GM19372 (cell line): ENCODE data around the gene PPP1R9A.

Source experiments
- ATAC-seq: cut with Tn5 transposase; IDR thresholded peaks from one replicate; pipeline ENCODE4 v1.9.1; 2021; ENCODE audit warnings: mild to moderate bottlenecking, low read depth, moderate library complexity; ENCODE audit not compliant: unreplicated experiment

Gene PPP1R9A

DNA sequence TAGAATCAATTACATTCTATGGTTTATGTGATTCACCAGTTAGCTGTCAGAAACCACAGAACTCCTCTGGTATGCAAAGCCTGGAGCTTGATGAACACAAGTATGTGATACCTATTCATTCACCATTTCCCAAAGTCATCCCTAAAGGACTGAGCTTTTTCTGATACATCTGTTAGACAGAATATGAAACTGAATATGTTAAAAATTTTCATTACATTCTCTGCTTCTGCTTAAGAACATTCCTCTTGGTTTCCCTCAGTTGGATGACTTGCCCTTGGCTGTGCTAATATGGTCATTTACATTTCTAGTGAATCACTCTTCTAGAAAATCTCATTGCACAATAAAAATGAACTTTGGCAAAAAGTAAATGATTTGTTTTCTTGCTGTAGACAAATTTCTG, 427.7 kb downstream of the PPP1R9A start:
- no peak for ATAC-seq

DNA sequence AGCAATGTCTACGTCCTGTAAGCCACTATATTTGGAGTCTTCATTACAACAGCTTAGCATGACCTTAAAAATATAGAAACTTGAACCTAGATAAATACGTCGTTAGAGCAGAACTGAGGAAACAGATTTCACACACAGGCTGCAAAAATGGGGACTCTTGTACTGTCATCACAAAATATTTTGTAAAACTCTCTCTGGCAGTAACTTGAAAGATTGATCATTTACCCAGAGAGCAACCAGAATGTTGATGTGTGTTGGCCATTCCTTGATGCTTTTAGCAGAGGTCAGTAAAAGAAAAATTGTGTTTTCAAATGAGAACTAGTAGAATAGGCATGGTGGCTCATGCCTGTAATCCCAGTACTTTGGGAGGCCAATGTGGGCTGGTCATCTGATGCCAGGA, 431.4 kb downstream of the PPP1R9A start:
- no peak for ATAC-seq

DNA sequence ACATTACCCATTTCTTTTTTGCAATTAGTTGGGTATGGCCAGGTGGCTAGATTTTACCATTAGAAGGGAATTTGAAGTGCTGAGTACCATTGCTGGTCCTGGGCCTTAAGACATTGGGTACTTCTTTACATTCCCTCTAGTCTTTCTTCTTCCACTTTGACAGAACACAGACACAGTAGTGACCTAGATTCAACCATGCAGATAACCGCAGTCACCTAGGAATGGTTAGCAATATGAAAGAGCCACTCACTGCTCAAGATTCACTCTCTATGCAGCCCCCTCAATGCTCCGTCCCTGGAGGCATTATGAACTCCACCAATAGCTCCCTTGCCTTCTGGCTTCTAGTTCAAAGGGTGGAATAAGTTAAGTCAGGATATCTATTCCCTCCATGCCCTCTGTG, 433.1 kb downstream of the PPP1R9A start:
- ATAC-seq, result no peak

DNA sequence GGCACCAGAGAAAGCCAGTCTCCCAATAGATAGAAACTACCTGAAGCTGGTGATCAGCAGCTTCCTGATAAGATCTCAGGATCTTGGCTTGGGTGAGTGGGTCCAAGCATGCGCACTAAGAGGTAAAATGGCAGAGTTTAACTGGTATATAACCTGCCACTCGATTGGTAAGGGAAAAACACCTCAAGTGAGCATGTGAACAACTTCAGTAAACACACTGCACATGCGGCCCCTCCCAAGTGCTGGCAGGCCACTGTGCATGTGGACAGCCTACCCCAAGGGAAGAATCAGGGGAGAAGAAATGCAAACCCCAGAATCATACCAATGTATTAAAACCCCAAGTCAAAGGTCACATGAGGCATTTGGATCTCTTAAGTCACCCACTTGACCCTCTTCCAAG, 434.6 kb downstream of the PPP1R9A start:
- no peak for ATAC-seq

DNA sequence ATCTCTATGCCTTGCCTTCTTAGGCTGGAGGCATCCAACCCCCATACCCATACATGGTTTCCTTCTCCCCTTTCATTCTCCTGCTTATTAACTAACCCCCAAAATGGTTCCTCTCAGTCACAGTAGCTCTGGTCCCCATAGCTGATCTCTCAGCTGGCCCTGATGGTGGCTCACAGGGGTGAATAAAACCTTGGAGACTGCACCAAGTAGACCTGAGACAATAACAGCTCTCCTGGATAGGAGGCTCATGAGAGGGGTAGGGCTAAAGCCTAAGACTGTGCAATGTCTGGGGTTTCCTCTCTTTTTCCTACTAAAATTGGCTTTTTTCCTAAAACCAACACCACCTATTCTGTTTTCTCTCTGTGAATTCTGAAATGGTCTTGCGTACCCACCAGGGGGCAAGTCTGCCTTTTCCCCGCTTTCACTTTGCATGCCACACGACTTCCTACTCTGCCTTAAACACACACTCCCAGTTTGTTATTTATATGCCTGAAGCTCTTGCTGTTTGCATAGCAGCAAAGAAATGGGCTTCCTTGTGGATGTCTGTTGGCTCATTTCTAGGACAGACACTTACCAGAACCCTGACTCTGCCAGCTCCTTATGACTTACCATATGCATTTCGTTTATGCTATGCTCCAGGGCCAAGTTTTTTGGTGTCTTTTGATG, 435.4 kb downstream of the PPP1R9A start:
- ATAC-seq, result no peak
